Measurements from ENCODE around the gene LCE7A. TPM values are rescaled to one million over a fixed set of nuclear protein-coding genes. Genes with fewer than 3 reads are reported as not detected.

The LCE7A gene
- total RNA-seq, 1 experiment from 2014 or later: not detected

DNA sequence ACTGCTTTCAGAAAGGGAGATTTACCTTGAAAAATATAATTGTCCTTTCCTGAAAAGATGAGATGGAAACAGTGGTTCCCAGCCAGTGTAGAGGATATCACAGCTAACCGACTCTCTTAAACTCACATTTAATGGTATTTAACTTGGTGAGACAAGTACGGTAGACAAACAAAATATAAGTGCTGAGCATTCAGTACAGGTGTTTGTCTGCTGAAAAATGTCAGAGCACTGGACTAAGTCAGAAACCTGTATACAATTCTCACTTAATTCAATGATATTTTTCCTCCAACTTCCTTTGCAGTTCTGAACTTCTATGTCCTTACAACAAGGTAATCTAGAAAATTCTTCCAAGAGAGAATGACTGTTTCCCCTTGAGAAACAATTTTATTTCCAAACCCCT, 48.1 kb upstream of the LCE7A start, which contains the start of gene LCE1B (continued):
- TF ChIP-seq, protein P1, sequence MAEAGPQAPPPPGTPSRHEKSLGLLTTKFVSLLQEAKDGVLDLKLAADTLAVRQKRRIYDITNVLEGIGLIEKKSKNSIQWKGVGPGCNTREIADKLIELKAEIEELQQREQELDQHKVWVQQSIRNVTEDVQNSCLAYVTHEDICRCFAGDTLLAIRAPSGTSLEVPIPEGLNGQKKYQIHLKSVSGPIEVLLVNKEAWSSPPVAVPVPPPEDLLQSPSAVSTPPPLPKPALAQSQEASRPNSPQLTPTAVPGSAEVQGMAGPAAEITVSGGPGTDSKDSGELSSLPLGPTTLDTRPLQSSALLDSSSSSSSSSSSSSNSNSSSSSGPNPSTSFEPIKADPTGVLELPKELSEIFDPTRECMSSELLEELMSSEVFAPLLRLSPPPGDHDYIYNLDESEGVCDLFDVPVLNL (CRISPR knock-in tag; IDR thresholded peaks at IDR 0.05; ENCODE audit: borderline replicate concordance, low read depth): no peak
- TF ChIP-seq, protein P2, sequence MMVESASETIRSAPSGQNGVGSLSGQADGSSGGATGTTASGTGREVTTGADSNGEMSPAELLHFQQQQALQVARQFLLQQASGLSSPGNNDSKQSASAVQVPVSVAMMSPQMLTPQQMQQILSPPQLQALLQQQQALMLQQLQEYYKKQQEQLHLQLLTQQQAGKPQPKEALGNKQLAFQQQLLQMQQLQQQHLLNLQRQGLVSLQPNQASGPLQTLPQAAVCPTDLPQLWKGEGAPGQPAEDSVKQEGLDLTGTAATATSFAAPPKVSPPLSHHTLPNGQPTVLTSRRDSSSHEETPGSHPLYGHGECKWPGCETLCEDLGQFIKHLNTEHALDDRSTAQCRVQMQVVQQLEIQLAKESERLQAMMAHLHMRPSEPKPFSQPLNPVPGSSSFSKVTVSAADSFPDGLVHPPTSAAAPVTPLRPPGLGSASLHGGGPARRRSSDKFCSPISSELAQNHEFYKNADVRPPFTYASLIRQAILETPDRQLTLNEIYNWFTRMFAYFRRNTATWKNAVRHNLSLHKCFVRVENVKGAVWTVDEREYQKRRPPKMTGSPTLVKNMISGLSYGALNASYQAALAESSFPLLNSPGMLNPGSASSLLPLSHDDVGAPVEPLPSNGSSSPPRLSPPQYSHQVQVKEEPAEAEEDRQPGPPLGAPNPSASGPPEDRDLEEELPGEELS (CRISPR knock-in tag; IDR thresholded peaks at IDR 0.05): no peak
- TF ChIP-seq IRF2 (CRISPR knock-in tag; IDR thresholded peaks at IDR 0.05; ENCODE audit: borderline replicate concordance, low read depth): no peak

DNA sequence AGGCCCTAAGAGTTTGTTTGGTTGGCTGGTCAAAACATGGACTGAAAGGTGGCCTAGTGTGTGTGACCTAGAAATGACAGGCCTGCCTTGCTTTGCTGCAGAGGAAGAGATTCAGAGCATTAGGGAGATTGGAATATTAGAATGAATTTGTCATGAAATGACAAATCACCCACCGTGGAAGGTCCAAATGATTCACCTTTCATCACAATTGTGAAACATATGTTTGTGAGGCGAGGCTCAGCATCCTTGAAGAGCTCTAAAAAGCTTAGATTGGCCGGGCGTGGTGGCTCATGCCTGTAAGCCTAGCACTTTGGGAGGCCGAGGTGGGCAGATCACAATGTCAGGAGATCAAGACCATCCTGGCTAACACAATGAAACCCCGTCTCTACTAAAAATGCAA, 42.5 kb upstream of the LCE7A start:
- ATAC-seq (no peak), DNase-seq (ENCODE audit: low spot score) (no peak)
- H3K4me3 Mint-ChIP-seq: no peak overlapping the region
- H3K36me3 Mint-ChIP-seq: peaks cover 51% of the 10 kb centered on the region
- peaks cover 11% of the 10 kb centered on the region for H3K27me3 Mint-ChIP-seq (ENCODE audit: low read depth)
- H3K4me1 Mint-ChIP-seq: no peaks in the 10 kb centered on the region
- ChIA-PET CTCF (no interaction called here), POLR2A (no interaction called here)
- H3K27ac Mint-ChIP-seq: no peak overlapping the region
- peaks cover 70% of the 10 kb centered on the region for H3K9me3 Mint-ChIP-seq
- TF ChIP-seq TP53 (CRISPR knock-in tag; IDR thresholded peaks at IDR 0.05) (no peak), MXD4 (CRISPR knock-in tag; IDR thresholded peaks at IDR 0.05; ENCODE audit: borderline replicate concordance) (no peak), TEAD1 (CRISPR knock-in tag; IDR thresholded peaks at IDR 0.05) (no peak), JAZF1 (CRISPR knock-in tag; IDR thresholded peaks at IDR 0.05) (no peak), SOX15 (CRISPR knock-in tag; IDR thresholded peaks at IDR 0.05) (no peak), ZNF317 (CRISPR knock-in tag; IDR thresholded peaks at IDR 0.05; ENCODE audit: borderline replicate concordance, low read depth) (no peak), NFATC4 (CRISPR knock-in tag; IDR thresholded peaks at IDR 0.05) (no peak), EMX1 (CRISPR knock-in tag; IDR thresholded peaks at IDR 0.05) (no peak), ZBTB21 (CRISPR knock-in tag; IDR thresholded peaks at IDR 0.05; ENCODE audit: borderline replicate concordance) (no peak), CREM (CRISPR knock-in tag; IDR thresholded peaks at IDR 0.05) (no peak), PRRX2 (CRISPR knock-in tag; IDR thresholded peaks at IDR 0.05) (no peak), OVOL2 (CRISPR knock-in tag; IDR thresholded peaks at IDR 0.05; ENCODE audit: borderline replicate concordance) (no peak), CREB1 (CRISPR knock-in tag; IDR thresholded peaks at IDR 0.05) (no peak), ATF1 (CRISPR knock-in tag; IDR thresholded peaks at IDR 0.05) (no peak)
- TF ChIP-seq, protein P3, sequence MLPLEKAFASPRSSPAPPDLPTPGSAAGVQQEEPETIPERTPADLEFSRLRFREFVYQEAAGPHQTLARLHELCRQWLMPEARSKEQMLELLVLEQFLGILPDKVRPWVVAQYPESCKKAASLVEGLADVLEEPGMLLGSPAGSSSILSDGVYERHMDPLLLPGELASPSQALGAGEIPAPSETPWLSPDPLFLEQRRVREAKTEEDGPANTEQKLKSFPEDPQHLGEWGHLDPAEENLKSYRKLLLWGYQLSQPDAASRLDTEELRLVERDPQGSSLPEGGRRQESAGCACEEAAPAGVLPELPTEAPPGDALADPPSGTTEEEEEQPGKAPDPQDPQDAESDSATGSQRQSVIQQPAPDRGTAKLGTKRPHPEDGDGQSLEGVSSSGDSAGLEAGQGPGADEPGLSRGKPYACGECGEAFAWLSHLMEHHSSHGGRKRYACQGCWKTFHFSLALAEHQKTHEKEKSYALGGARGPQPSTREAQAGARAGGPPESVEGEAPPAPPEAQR (CRISPR knock-in tag; IDR thresholded peaks at IDR 0.05): no peak
- TF ChIP-seq, protein P4, sequence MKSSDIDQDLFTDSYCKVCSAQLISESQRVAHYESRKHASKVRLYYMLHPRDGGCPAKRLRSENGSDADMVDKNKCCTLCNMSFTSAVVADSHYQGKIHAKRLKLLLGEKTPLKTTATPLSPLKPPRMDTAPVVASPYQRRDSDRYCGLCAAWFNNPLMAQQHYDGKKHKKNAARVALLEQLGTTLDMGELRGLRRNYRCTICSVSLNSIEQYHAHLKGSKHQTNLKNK (CRISPR knock-in tag; IDR thresholded peaks at IDR 0.05): no peak
- TF ChIP-seq, protein P5, sequence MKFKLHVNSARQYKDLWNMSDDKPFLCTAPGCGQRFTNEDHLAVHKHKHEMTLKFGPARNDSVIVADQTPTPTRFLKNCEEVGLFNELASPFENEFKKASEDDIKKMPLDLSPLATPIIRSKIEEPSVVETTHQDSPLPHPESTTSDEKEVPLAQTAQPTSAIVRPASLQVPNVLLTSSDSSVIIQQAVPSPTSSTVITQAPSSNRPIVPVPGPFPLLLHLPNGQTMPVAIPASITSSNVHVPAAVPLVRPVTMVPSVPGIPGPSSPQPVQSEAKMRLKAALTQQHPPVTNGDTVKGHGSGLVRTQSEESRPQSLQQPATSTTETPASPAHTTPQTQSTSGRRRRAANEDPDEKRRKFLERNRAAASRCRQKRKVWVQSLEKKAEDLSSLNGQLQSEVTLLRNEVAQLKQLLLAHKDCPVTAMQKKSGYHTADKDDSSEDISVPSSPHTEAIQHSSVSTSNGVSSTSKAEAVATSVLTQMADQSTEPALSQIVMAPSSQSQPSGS (CRISPR knock-in tag; IDR thresholded peaks at IDR 0.05; ENCODE audit: borderline replicate concordance, low read depth): no peak
- TF ChIP-seq, protein P6, sequence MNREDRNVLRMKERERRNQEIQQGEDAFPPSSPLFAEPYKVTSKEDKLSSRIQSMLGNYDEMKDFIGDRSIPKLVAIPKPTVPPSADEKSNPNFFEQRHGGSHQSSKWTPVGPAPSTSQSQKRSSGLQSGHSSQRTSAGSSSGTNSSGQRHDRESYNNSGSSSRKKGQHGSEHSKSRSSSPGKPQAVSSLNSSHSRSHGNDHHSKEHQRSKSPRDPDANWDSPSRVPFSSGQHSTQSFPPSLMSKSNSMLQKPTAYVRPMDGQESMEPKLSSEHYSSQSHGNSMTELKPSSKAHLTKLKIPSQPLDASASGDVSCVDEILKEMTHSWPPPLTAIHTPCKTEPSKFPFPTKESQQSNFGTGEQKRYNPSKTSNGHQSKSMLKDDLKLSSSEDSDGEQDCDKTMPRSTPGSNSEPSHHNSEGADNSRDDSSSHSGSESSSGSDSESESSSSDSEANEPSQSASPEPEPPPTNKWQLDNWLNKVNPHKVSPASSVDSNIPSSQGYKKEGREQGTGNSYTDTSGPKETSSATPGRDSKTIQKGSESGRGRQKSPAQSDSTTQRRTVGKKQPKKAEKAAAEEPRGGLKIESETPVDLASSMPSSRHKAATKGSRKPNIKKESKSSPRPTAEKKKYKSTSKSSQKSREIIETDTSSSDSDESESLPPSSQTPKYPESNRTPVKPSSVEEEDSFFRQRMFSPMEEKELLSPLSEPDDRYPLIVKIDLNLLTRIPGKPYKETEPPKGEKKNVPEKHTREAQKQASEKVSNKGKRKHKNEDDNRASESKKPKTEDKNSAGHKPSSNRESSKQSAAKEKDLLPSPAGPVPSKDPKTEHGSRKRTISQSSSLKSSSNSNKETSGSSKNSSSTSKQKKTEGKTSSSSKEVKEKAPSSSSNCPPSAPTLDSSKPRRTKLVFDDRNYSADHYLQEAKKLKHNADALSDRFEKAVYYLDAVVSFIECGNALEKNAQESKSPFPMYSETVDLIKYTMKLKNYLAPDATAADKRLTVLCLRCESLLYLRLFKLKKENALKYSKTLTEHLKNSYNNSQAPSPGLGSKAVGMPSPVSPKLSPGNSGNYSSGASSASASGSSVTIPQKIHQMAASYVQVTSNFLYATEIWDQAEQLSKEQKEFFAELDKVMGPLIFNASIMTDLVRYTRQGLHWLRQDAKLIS (CRISPR knock-in tag; IDR thresholded peaks at IDR 0.05; ENCODE audit: borderline replicate concordance): no peak
- TF ChIP-seq, protein P7, sequence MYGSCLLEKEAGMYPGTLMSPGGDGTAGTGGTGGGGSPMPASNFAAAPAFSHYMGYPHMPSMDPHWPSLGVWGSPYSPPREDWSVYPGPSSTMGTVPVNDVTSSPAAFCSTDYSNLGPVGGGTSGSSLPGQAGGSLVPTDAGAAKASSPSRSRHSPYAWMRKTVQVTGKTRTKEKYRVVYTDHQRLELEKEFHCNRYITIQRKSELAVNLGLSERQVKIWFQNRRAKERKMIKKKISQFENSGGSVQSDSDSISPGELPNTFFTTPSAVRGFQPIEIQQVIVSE (CRISPR knock-in tag; IDR thresholded peaks at IDR 0.05; ENCODE audit: borderline replicate concordance): no peak

Measured in WTC11 (cell line).